ENCODE data around the gene NHSL2.
"Not testable (repeated sequence)": the region's sequence is repeated elsewhere in the genome, so short reads cannot be mapped to it uniquely, and the experiment has no call there.

NHSL2 gene

DNA sequence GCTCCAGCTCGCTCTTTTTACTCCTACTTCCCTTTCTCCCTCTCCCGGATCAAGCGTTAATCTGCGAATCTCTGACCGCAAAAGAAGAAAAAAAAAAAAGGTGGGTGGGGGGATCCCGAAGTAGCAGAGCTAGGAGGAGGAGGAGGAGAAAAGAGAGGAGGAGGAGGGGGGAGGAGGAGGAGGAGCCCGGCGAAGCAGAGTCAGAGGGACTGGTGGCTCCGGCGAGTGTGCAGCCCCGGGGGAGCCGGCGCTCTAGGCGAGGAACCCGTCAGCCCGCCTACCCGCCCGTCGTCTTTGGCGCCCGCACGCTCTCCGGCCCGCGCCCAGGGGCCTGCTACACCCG is at the start of gene NHSL2:
Gene NHSL2, plus strand, starts transcription at position 203 of the 343 bp plus-strand sequence.
- no peak for DNase-seq

DNA sequence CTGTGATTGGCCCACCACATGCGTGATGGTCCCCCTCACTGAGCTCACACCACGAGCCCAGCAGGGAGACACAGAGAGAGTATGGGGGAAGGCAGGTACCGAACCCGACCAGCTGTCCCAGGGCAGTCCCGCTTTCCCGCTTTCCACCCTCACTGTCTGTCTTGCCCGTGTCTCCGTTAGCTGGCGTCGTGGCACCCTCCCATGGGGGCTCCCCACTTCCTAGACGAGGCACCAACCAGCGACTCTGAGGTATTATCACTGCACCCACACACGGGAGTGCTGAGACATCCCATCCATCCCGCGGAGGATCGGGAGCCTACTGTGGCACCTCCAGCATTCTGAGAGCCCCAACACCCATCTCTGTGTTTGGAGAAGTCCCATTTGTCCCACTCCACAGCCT is 43.0 kb upstream of the NHSL2 start:
- DNase-seq = no peak

GRCh38 chrX:71869566-71869965 is 41.1 kb upstream of the NHSL2 start:
- not testable (repeated sequence) for DNase-seq

DNA sequence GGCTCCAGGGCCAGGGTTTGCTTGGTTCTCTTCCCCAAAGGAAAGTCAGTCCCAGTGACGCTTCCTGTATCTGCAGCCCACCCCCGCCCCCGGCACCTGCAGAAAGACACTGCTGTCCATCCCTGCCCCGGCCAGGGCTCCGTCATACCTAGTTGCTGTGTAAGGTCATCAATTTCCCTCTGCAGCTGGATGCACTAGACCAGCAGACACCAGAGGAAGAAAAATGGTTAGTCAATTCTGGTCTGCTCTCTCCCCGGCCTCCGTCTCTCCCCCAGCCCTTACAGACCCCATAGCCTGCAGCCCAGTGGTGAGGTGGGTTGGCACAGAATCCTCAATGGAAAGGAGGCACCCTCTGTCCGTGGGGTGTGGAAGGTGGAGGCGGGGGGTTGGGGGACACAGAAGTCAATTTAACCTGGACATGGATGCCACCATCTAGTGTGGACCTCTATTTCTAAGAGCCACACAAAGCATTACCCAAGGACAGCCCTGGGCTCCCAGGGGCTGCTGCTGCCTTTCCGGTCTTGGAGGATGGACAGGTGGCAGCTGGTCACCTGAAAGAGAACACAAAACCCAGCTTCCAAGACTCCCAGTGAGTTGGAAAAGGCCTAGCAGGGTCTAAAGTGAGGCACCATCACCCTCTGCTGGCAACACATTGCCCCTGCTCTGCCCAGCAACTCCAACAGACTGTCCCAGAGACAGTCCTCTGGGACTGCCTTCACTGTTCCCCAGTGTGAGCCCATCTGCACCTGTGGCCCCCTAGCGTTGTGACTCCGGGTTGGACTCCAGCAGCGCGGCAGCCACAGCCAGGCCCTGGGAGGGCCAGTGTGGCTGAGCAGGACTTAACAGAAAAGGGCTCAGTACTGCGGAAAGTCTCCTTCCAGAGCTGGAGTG is 40.2 kb upstream of the NHSL2 start:
- peak; percentile 10 for DNase-seq

DNA sequence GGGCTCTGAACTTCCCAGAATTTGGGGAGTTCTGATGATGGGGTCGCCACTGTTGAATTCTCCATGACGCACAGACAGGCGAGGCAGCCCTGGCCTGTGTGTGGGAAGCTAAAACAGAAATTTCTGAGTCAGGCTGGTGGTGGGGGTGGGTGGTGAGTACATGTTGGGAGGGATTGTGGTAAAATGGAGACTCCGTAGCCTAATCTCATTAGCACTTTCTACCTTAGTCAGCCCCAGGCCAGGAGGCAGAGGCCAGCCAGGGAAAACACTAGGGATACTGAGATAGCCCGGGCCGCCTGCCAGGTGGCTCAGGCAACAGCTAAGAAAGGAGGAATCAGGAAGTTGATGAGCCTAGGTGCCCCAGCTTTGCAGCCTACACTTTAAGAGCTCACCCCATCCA is 39.3 kb upstream of the NHSL2 start:
- DNase-seq = no peak

DNA sequence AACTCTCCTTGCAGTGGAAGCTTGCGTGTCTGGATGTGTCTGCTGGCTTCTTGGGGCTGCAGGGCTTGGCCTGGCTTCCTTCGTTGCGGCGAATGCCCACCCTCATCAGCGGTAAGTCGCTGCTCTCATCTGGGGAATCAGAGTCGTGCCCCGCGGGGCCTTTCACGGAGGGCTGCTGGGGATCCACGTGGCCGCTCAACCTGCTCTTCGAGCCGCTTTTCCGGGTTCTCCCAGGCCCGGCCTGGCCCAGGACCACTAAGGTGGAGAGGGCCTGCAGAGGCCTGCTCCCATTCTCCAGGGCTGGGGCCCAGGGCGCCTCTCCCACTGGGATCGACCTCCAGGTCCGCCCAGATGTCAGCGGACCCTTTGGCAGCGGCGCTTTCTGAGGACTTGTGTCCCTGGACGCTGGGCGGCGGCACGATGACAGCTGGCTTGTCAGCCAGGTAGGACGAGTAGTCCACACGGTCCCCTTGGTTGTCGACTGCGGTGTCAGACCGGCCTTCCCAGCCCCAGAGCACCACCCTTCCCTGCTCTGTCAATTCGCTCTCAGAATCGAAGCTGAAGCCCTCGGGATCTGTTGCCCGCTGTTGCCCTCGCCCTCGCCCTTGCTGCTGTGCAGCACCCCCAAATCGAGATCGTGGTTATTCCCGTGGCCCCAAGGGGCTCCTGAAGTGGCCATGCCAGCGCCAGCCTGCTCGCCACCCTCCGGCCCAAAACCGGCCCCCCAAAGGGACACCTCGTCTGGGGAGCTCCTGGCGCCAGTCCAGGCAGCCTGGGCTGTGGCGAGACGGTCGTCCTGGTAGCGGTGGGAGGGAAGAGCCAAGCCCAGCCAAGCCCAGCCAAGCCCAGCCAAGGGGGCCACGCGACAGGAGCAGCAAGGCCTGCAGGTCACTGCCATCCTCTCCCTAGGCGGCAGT is 37.8 kb upstream of the NHSL2 start:
- DNase-seq = no peak

- DNase-seq = no peak
These were observed 37.2 kb upstream of the NHSL2 start for GRCh38 chrX:71873459-71873833.

DNA sequence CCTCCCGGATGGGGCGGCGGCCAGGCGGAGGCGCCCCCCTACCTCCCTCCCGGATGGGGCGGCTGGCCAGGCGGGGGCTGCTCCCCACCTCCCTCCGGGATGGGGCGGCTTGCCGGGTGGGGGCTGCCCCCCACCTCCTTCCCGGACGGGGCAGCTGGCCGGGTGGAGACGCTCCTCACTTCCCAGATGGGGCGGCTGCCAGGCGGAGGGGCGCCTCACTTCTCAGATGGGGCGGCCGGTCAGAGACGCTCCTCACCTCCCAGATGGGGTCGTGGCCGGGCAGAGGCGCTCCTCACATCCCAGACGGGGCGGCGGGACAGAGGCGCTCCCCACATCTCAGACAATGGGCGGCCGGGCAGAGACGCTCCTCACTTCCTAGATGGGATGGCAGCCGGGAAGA is 33.8 kb upstream of the NHSL2 start:
- not testable (repeated sequence) for DNase-seq

DNA sequence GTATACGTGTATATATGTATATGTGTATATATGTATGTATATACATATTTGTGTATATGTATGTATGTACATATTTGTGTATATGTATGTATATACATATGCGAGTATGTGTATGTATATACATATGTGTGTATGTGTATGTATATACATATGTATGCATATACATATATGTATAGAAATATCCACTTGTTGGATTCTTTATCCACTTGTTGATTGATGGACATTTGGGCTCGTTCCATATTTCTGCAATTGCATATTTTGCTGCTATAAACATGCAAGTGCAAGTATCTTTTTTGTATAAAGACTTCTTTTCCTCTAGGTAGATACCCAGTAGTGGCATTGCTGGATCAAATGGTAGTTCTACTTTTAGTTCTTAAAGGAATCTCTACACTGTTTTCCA is 25.5 kb upstream of the NHSL2 start:
- no peak for DNase-seq

DNA sequence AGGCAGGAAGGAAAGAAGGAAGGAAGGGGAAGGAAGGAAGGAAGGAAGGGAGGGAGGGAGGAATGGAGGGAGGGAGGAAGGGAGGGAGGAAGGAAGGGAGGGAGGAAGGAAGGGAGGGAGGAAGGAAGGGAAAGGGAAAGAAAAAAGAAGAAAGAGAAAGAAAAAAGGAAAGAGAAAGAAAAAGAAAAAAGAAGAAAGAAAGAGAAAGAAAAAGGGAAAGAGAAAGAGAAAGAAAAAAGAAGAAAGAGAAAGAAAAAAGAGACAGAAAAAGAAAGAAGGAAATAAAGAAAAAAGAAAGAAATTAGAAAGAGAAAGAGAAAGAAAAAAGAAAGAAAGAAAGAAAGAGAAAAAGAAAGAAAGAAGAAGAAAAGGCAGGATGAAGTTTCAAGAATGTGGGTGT is 15.0 kb upstream of the NHSL2 start:
- no peak for DNase-seq

DNA sequence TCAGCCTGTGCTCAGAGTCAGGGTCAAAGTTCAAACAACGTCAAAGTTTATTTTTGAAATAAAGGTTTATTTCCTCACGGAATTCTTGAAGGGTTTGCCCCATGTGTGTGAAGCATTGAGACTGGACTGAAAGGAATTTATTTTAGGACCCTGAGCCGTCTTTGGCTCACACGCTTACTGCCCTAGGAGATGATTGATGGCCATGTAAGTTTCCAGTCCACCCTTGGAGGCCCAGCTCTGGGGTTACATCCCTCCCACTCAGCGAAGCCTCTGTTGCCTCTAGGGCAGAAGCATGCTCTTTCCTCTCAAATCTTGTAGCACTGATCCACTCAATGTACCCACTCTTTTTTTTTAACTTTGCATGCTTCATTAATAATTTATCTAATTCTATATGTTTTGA is 4.5 kb upstream of the NHSL2 start:
- no peak for DNase-seq

- DNase-seq = no peak
These were observed 2.3 kb upstream of the NHSL2 start for GRCh38 chrX:71908387-71908786.

GRCh38 chrX:71909956-71910355 is 689 bp upstream of the NHSL2 start:
- DNase-seq = no peak

- no peak for DNase-seq
These were observed 513 bp downstream of the NHSL2 start for GRCh38 chrX:71910986-71911730.

DNA sequence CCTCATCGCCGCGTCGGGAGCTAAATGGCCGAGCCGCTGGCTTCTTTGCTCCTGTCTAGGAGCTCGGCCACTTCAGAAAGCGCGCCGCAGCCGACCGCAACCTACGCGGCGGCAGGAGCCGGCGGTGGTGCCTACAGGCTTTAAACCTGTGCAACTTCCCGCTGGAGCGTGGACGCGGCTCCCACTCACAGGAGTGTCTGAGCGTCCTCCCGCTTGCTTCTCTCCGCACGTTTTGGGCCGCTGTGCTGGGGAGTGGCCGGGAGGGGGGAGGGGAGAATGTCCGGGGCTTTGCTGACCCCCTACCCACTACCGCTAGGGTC is 1.0 kb downstream of the NHSL2 start:
- no peak for DNase-seq

DNA sequence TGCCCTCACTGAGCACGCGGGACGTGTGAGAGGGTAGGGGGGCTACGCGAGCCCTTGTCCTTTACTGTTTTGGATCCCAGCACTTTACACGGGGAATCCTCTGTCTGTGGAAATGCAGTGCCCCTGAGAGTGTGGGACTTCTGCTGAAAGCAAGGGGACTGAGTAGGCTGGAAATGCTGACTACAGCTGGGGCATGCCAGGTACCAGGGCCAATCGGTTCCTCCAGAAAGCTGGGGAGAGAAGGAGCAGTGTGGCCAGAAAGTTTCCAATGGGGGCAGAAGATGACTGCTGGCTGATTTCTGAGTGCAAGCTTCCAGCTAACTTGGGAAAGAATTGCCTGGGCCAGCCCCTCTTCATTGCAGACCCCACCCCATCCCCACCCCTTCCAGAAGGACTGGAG is 1.5 kb downstream of the NHSL2 start:
- DNase-seq = no peak

DNA sequence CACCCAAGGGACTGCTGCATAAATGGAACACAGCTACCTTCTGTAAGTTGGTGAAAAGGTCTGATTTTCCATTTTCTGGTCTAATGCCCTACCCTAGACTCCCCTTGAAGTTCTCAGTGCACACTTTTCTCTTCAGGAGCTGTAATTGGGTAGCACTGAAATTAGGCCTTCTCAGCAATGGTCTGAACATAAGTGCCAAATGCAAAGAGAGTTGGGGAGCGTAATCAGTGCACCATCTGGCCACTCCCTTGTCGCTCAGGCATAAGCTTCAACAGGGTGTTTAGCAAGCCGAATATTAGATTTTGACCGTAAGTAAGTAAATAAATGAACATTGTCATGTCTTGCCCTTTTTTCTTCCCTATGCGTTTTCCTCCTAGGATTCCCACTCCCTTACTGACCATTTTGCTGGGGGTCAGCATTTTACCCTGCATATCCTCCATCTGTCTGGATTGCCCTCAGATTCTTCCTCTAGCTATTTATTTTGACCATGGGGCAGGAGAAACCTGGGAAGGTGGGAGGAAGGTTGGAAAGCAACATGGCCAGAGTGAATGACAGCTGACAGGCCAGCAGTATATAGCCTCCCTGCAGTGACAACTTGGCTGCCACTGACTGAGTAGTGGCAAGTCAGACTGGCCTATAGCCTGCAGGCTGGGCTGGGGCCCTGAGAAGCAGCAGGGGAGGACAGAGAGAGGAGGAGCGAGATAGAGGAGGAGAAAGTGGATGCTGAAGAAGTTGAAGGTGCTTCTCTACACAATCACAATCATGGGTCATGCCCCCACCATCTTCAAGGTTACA is 2.7 kb downstream of the NHSL2 start:
- DNase-seq = no peak

GRCh38 chrX:71917621-71918343 is 7.1 kb downstream of the NHSL2 start:
- no peak for DNase-seq

DNA sequence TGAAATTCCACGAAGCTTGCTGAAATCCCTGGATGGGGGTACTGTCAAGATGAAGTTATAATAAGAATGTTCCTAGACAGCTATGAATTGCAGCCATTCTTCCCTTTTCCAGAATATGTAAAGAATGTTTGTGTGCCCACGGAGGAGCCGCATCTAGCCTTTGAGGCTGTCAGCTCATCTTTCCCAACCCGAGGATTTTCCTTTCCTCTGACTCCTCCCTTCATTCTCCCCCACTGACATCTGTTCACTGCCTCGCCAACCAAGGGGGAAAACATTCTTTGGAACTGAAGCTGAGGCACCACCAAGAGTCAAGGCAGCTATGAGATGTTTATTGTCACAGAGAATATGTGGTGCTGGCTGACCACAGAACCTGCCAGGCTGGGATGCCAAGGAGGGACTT is 8.8 kb downstream of the NHSL2 start:
- DNase-seq = no peak

- DNase-seq = no peak
These were observed 9.2 kb downstream of the NHSL2 start for GRCh38 chrX:71919886-71920285.

DNA sequence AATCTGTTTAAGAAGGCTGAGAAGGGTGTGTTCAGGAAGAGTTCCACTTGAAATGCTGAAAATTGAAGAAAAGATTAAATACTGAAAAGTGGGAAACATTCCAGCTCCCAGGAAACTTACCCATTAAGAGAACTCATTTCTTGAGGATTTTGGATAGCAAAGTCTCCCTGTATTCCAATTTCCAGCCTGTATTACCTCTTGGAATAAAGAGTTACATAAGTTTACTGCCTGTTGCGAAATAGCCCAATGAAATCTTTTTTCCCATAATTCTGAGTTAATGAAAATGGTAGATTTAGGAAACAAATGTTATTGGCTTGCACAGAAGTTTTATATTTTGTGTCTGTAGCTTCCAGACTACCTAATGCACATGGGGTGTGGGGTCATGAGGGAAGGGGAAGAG is 12.0 kb downstream of the NHSL2 start:
- no peak for DNase-seq

- DNase-seq = no peak
These were observed 12.9 kb downstream of the NHSL2 start for GRCh38 chrX:71923516-71923915.
